AG20443 (cell line): ENCODE measurements around the gene RASD1.
"Not testable (repeated sequence)": the region's sequence is repeated elsewhere in the genome, so short reads cannot be mapped to it uniquely, and the experiment has no call there.

ENCODE experiments used
- DNase-seq: peaks from one replicate; pipeline ENCODE4 v3.0.0; 2012; ENCODE audit warnings: low spot score, mixed read lengths

RASD1 gene

DNA sequence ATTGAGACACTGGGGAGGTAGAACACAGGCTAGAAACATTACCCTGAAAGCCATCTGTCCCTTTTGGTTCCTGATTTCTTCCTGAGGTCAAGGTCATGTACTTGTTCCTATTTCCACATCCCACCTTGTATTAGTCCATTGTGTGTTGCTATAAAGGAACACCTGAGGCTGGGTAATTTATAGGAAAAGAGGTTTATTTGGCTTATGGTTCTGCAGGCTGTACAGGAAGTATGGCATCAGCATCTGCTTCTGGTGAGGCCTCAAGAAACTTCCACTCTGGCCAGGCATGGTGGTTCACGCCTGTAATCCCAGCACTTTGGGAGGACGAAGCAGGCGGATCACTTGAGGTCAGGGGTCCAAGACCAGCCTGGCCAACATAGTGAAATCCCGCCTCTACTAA, 26.8 kb downstream of the RASD1 start:
- DNase-seq, result no peak

DNA sequence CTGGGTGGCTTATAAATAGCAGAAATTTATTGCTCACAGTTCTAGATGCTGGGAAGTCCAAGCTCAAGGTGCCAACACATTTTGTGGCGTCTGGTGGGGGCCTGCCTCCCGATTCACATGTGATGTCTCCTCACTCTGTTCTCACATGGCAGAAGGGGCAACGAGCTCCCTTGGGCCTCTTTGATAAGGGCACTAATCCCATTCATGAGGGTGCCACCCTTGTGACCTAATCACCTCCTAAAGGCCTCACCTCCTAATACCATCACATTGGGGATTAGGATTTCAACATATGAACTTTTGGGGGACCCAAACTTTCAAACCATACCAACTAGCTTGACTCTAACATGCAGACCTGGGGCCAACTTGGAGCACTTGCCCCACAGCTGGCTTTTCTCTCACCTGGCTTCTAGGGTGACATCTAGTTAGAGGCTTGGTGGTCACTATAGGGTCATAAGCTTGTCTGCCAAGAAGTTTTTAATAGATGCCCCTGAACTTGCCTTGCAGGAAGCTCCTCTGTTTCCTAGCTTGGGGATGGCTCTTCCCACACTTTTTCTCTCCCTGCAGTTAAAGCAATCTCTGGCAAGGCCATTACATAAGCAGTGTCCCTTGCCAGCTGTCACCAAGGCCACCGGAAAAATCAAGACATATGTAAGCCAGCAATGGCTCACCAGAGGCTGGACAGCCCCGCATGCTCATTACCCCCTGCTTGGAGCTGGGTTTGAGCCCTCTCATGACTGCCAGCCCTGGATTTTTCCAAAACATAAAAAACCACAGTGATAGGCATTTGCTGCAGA, 27.8 kb downstream of the RASD1 start:
- DNase-seq, result no peak

DNA sequence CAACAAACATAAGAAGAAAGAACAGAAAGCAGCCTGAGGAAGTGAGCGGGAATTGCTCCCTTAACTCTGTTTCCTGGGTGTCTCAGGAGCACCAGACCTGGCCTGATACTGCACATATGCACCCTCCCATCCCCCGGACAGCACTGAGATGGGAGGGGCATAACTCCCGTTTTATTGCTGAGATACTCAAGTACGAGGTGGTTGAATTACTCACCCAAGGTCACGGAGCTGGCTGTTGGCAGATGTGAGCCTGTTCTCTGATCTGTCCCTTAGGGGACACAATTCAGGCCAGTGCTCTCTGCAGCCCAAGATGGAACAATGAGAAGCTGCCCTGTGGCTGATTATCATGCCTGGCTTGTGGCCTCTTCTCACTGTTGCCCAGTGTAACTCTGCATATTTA, 28.5 kb downstream of the RASD1 start:
- peak; percentile 32 for DNase-seq

- no peak for DNase-seq
These were observed 29.2 kb downstream of the RASD1 start for GRCh38 chr17:17467016-17467415.

GRCh38 chr17:17466511-17466910, 29.7 kb downstream of the RASD1 start:
- DNase-seq, result no peak

- not testable (repeated sequence) for DNase-seq
These were observed 30.3 kb downstream of the RASD1 start for GRCh38 chr17:17465878-17466277.

DNA sequence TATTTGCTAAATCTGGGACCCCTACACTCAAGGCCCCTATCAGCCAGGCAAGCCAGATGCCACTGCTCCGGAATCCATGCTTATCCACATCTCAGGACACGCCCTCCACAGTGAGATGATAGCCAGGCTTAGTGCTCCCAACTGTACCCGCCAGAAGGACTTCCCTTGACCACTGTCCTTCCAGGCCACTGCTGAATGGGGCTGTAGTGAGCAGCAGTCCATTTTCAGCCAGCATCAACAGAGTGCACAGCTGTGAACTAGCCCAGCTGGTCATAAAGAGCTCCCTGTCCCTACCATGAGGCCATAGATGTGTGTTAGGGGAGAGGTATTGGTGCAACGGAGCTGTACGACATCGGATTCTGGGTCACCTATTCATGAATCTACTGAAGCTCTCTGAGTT, 32.4 kb downstream of the RASD1 start:
- no peak for DNase-seq

- no peak for DNase-seq
These were observed 34.0 kb downstream of the RASD1 start for GRCh38 chr17:17462048-17462824.

DNA sequence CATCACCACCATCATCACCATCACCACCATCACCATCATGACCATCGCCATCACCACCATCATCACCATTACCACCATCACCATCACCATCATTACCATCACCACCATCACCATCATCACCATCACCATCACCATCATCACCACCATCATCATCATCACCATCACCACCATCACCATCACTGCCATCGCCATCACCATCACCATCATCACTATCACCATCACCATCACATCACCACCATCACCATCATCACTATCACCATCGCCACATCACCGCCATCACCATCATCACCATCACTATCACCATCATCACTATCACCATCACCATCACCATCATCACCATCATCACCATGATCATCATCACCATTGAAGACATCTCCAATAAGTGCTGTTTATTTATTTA, 36.2 kb downstream of the RASD1 start:
- DNase-seq, result no peak

DNA sequence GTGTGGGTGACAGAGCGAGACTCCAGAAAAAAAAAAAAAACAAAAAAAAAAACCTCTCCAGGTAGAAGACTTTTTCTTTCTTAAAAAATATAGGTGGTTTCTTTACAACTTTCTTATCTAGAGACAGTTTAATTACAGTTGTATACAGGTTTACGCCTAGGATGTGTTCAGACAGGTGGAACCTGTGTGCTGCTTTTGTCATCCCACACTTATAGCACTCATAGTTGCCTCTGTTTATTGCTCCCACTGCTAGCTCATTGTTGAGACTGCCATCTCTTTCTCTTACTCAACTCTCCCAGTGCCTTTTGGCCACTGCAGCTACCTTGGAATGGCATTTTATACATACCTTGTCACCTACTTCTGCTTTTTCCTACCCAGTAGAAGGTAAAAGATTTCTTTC, 38.5 kb downstream of the RASD1 start:
- DNase-seq, result no peak

DNA sequence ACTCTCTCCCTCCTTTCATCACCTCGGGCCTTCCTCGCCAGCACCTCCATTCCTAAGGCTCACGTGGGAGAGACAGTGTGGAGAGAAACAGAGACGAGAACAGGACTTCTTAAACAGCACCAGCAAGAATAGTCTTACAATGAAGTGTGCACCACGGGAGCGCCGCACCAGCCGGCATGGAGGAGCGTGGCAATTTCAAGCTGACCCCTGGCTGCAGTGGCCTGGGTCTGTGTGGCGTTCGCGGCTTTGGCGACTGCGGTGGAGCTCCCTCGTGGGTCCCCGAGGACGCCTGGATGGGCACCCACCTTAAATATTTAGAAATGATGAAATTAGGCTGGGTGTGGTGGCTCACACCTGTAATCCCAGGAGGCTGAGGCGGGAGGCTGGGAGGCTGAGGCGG, 39.9 kb downstream of the RASD1 start:
- DNase-seq, result no peak

DNA sequence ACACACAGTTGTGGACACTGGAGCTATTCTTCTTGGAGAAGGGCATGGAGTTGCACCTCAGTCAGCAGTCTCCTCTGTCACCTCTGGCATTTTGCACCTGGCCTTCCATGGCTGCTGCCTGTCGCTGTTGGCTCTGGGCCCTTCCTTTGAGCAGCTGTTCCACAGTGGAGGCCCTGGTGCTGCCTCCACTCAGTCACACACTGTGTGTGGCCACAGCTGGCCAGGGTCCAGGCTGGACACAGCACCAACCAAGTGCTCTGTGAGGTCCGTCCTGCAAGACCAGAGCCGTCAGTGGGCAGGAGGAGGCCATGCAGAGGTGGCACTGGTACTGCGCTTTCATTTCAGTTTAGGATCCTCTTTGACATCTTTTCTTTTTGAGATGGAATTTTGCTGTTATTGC, 41.0 kb downstream of the RASD1 start:
- DNase-seq, result no peak

GRCh38 chr17:17454700-17455099, 41.5 kb downstream of the RASD1 start:
- DNase-seq, result not testable (repeated sequence)

DNA sequence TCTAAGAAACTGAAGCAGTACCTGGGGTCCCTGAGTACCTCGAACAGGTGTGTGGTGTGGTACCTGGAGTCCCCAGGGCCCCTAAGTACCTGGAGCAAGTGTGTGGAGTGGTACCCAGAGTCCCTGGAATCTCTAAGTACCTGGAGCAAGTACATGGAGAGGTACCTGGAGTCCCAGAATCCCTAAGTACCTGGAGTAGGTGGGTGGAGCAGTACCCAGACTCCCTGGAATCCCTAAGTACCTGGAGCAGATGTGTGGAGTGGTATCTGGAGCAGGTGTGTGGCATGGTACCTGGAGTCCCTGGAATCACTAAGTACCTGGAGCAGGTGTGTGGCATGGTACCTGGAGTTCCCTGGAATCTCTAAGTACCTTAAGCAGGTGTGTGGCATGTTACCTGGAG, 41.9 kb downstream of the RASD1 start:
- no peak for DNase-seq

GRCh38 chr17:17453088-17453487, 43.1 kb downstream of the RASD1 start:
- DNase-seq, result no peak

DNA sequence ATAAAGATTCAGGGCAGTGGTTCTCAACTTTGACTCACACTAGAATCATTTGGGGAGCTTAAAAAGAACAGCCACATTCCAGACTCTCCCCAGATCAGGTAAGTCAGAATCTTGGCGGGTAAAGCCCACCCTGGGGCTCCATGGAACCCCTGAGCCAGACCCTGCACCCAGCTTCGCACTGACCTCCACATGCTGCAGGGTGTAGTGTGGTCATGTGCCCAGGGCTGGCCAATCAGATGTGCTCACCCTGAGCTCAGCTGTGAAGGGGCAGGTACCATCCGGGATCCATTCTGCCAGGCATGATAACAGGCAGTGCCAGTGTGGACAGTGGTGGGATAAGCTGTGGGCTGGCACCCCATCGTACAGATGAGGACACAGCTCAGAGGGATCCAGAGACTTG, 47.5 kb downstream of the RASD1 start:
- no peak for DNase-seq

DNA sequence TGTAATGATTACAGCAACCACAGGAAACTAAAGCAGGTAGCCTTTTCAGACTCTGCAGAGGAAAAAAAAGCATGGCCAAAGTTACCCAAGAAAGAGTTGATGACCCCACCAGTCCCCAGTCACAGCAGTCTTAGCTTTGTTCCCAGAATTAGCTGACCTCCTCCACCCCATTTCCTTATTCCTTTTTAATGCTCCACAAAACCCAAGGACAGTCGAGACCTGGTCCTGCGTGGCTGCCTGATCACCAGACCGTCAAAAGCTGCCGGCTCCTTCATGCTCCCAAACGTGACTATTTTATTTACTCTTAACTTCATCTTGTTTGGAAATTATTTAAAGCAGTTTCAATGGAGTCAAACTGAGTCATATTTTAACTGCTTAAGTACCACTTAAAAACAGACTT, 48.1 kb downstream of the RASD1 start:
- no peak for DNase-seq

DNA sequence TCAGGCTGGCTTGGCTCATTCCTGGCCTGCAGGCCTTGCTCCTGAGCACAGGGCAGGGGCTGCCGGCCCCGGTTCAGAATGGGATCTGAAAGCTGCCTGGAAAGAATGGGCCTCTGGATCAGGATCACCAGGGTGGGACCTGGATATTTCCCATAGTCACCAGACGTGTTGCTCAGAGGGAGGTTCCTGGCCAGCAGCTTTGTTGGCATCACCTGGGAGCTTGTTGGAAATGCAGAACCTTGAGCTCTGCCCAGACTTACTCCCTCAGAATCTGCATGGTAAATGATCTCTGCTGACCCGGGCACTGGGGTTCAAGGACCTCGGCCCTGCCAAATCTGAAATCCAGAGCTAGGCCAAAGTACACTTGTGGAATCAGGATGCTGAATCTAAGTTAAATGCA, 48.9 kb downstream of the RASD1 start:
- DNase-seq, result no peak

GRCh38 chr17:17446666-17447155, 49.5 kb downstream of the RASD1 start:
- DNase-seq, result no peak

DNA sequence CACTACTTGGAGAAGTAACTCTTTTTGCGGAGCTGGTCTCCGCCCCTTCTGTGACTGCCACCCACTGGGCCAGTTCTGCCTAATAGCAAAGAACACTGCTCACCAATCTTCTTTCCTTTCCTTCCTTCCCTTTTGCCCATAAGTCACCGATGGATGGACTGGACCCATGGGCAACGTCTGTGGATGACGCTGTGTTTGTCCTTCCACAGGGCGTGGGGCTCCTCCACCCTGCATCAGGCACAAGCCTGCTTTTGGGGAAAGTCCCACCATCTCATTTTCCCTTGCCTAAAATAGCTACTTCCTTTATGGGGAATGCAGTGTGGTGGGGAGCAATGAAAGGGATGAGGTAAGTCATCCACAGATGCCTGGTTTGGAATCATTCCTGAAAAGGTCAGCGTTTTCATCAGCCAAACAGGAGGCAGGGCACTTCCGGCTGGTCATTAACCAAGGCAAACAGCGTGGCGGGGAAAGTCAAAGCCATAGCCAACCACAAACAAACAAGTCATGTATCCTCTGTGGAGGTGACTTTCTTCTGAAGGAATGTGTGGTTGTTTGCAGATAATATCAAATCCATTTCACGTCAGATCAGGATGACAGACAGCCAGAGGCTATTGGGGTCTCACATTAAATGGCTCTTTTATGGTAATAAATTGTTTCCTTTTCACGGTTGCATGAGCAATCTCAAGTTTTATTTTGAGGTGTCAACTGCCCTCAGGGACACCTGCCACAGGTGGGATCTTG, 50.1 kb downstream of the RASD1 start:
- DNase-seq, result peak; percentile 90

- no peak for DNase-seq
These were observed 50.8 kb downstream of the RASD1 start for GRCh38 chr17:17445296-17445924.
